Activated T-cell treated with anti-CD3 and anti-CD28 coated beads, Interleukin-2, amount 50 U/mL, for 48 hours (primary cell): ENCODE data around the gene TNFRSF13B.
"Not testable (repeated sequence)": the region's sequence is repeated elsewhere in the genome, so short reads cannot be mapped to it uniquely, and the experiment has no call there.

Experiments
- DNase-seq, 2 experiments: peaks; one replicate each; pipeline ENCODE4 v3.0.0-alpha.2; 2020

TNFRSF13B gene

DNA sequence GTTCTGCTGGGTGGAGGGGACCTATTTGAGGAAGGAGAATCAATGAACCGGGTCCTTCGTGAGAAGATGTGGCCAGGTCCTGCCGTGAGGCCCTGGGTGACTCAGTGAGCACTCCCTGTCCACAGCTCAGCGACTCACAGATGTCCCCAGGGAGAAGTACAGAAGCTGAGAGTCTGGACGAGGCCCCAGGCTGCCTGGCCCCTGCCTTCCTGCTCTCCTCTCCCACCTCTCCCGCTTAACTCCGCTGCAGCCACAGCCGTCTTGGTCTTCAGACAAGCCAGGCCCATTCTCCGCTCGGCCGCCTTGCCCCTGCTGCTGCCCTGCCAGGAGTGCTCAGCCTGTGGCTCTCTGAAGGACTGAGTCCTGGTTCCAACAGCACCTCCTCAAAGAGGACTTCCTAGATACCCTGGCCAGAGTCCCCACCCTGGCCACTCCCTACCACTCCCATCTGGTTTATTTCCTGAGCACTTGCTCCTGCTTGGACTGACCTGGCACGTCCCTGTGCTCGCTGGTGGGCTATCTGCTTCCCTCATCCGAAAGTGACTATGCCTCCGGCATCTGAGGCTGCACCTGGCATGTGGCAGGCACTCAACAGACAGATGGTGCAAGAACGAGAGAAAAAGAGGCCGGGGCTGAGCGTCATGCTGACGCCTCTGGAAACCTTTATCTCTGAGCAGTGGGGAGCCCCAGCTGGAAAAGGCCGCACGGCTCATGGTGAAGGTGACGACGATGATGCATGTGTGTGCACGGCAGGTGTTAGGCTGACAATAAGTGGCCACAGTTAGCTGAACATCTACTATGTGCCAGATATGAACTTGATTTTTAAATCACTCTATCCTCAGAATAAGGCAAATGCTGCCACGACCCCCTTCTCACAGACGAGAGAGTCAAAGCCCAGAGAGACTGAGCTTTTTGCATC is 9.2 kb upstream of the TNFRSF13B start:
- peak in 1 of 2 experiments; percentile 5 for DNase-seq

GRCh38 chr17:16980061-16980460 is 8.1 kb upstream of the TNFRSF13B start:
- DNase-seq, result no peak

- DNase-seq, result not testable (repeated sequence)
These were observed 7.4 kb upstream of the TNFRSF13B start for GRCh38 chr17:16979237-16979823.

- no peak for DNase-seq
These were observed 6.0 kb upstream of the TNFRSF13B start for GRCh38 chr17:16977932-16978331.

GRCh38 chr17:16976725-16977550 is 5.0 kb upstream of the TNFRSF13B start:
- DNase-seq, result no peak

- no peak for DNase-seq
These were observed 4.1 kb upstream of the TNFRSF13B start for GRCh38 chr17:16975744-16976625.

GRCh38 chr17:16975277-16975651 is 3.3 kb upstream of the TNFRSF13B start:
- no peak for DNase-seq

DNA sequence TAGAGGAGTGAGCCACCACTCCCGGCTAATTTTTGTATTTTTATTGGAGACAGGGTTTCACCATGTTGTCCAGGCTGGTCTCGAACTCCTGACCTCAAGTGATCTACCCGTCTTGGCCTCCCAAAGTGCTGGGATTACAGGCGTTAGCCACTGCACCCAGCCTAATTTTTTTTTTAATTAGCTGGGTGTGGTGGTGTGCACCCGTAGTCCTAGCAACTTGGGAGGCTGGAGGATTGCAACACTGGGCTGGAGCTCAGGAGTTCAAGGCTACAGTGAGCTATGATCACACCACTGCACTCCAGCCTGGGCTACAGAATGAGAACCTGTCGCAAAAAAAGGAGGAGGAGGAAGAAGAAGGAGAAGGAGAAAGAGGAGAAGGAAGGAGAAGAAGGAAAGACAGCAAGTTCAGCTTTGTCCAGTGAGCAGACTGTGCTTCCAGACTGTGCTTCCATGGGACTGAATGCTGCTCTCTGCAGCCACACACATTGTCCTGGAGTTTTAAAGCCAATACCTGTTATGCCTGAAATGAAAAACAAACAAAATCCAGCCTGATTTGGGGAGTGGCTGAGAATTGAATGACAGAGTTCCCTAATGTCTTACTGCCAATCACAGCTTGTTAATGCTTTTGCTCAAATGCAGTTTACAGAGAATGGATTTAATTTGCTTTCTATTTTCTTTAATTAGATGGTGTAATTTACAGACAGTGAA is 2.8 kb upstream of the TNFRSF13B start:
- DNase-seq, result no peak

GRCh38 chr17:16973760-16974540 is 2.0 kb upstream of the TNFRSF13B start:
- no peak for DNase-seq

- DNase-seq, result not testable (repeated sequence)
These were observed 1.1 kb upstream of the TNFRSF13B start for GRCh38 chr17:16973043-16973442.

GRCh38 chr17:16972346-16972745 is 428 bp upstream of the TNFRSF13B start:
- DNase-seq, result no peak

- DNase-seq, result no peak
These were observed 1.7 kb downstream of the TNFRSF13B start for GRCh38 chr17:16969931-16970906.

- DNase-seq, result no peak
These were observed 3.1 kb downstream of the TNFRSF13B start for GRCh38 chr17:16968786-16969185.

- DNase-seq, result peak in 1 of 2 experiments; percentile 13
These were observed 9.1 kb downstream of the TNFRSF13B start for GRCh38 chr17:16962804-16963203.

DNA sequence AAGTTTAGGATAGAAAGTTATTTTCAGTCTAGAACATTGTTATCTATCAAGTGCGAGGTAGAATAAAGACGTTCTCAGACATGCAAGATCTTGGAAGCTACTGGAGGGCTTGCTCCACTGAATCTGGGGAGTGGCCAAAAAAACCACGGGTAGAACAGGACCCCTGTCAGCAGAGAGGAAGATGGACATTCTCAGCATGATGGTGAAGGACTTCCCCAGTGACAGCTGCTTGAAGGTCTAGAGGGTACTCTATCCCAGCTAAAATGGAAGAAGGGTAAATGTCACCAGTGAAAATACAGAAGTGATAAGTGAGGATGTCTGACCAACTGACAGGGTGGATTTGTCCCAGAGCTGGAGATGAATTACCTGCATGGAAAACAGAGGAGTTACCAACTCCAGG is 10.1 kb downstream of the TNFRSF13B start:
- DNase-seq, result no peak

GRCh38 chr17:16961022-16961421 is 10.9 kb downstream of the TNFRSF13B start:
- not testable (repeated sequence) for DNase-seq

- not testable (repeated sequence) for DNase-seq
These were observed 16.9 kb downstream of the TNFRSF13B start for GRCh38 chr17:16955011-16955410.

GRCh38 chr17:16954521-16954920 is 17.4 kb downstream of the TNFRSF13B start:
- DNase-seq, result peak in 1 of 2 experiments; percentile 4

GRCh38 chr17:16953841-16954240 is 18.1 kb downstream of the TNFRSF13B start:
- no peak for DNase-seq

GRCh38 chr17:16953347-16953746 is 18.6 kb downstream of the TNFRSF13B start:
- DNase-seq, result no peak
